ENCODE data around the gene PITX1.
"Not testable (repeated sequence)": the region's sequence is repeated elsewhere in the genome, so short reads cannot be mapped to it uniquely, and the experiment has no call there.

Gene PITX1

DNA sequence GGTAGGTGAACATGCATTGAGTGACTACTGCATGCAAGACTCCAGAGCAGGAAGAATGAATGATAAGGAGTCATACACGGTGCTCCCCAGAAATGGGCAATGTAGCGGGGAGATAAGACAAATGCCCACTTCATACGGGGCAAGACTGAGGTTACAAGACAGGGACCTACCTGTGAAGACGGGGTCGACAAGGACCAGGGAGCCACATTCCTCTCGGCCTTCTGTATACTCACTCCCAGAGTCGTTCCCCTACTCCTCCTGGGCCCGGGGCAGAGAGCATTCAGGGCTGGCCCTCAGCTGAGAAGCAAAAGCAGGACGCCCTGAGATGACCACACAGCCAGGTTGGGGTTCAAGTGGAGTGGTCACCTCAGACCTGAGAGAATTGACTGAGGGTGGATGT, 26.7 kb downstream of the PITX1 start:
- no peak for TF ChIP-seq ZFX (IDR thresholded peaks at IDR 0.05; ENCODE audit: borderline replicate concordance)
- no peak for TF ChIP-seq CTCF (IDR thresholded peaks at IDR 0.05)
- H3K27ac ChIP-seq, result no peak overlapping the region

DNA sequence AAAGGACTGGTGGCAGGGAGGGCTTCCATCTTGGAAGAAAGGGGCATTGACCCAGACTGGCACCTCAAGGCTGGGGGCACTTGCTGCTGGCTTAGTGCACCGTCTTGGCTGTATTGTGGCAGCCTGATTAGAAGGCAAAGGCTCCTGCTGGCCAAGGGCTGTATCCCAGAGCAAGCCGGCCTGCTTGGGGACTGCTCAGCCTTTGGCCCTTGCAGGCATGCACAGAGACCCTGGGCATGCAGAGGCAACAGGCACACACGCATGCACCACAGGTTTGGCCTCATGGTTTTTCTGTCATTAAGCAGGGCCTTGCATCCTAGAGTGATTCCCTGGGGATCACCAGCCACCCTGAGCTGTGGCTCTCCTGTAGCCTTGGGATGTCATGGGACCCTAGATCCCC, 29.0 kb downstream of the PITX1 start:
- H3K27ac ChIP-seq, result no peak overlapping the region
- TF ChIP-seq CTCF (IDR thresholded peaks at IDR 0.05), result no peak
- no peak for TF ChIP-seq ZFX (IDR thresholded peaks at IDR 0.05; ENCODE audit: borderline replicate concordance)

GRCh38 chr5:135004376-135004775, 29.7 kb downstream of the PITX1 start:
- TF ChIP-seq CTCF (IDR thresholded peaks at IDR 0.05) (no peak), ZFX (IDR thresholded peaks at IDR 0.05; ENCODE audit: borderline replicate concordance) (no peak)
- H3K27ac ChIP-seq, result no peak overlapping the region

GRCh38 chr5:134998068-134998467, 36.0 kb downstream of the PITX1 start:
- H3K27ac ChIP-seq, result not testable (repeated sequence)

DNA sequence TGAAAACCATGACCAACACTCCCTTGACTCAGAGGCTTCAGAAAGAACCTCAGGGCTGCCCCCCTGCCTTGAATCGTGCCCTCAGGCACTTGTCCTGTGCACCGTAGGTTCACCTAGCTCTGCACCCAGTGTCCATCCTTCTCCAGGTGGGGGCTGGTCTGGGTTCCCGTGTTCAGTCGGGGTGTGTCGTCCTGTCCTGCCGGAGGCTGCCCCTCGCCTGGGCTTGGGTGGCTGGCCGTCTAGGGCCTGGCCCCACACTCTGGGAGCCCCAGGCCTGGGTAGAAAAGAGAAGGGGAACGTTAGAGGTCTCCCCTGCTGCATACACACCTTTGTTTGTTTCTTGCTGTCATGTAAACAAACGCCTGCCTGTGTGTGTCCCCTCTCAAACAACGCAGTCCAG, 37.0 kb downstream of the PITX1 start:
- H3K27ac ChIP-seq, result no peak overlapping the region
- TF ChIP-seq ZFX (IDR thresholded peaks at IDR 0.05; ENCODE audit: borderline replicate concordance), result no peak
- TF ChIP-seq CTCF (IDR thresholded peaks at IDR 0.05), result no peak

- TF ChIP-seq CTCF (IDR thresholded peaks at IDR 0.05) (no peak), ZFX (IDR thresholded peaks at IDR 0.05; ENCODE audit: borderline replicate concordance) (no peak)
- H3K27ac ChIP-seq, result no peak overlapping the region
Measured at GRCh38 chr5:134995850-134996402, 38.1 kb downstream of the PITX1 start.

- no peak overlapping the region for H3K27ac ChIP-seq
- TF ChIP-seq ZFX (IDR thresholded peaks at IDR 0.05; ENCODE audit: borderline replicate concordance), result no peak
- TF ChIP-seq CTCF (IDR thresholded peaks at IDR 0.05), result no peak
Measured at GRCh38 chr5:134994560-134995156, 39.4 kb downstream of the PITX1 start.

DNA sequence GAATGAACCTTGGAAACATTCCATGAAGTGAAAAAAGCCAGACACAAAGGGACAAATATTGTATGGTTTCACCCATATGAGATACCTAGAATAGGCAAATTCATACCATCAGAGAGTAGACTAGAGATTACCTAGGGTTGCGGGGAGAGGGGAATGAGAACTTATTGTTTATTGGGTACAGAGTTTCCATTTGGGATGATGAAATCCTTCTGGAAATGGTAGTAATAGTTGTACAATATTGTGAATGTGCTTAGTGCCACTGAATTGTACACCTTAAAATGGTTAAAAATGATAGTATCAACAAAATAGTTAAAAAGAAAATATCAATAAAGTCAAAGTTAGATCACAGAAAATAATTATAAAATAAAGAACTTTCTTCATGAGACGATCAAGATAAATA, 40.9 kb downstream of the PITX1 start:
- TF ChIP-seq ZFX (IDR thresholded peaks at IDR 0.05; ENCODE audit: borderline replicate concordance) (no peak), CTCF (IDR thresholded peaks at IDR 0.05) (no peak)
- no peak overlapping the region for H3K27ac ChIP-seq
